ENCODE data around the gene KRT85. TPM values are rescaled to one million over a fixed set of nuclear protein-coding genes. Genes with fewer than 3 reads are reported as not detected.

The KRT85 gene
- total and polyA plus RNA-seq, 8 donors, result not detected

DNA sequence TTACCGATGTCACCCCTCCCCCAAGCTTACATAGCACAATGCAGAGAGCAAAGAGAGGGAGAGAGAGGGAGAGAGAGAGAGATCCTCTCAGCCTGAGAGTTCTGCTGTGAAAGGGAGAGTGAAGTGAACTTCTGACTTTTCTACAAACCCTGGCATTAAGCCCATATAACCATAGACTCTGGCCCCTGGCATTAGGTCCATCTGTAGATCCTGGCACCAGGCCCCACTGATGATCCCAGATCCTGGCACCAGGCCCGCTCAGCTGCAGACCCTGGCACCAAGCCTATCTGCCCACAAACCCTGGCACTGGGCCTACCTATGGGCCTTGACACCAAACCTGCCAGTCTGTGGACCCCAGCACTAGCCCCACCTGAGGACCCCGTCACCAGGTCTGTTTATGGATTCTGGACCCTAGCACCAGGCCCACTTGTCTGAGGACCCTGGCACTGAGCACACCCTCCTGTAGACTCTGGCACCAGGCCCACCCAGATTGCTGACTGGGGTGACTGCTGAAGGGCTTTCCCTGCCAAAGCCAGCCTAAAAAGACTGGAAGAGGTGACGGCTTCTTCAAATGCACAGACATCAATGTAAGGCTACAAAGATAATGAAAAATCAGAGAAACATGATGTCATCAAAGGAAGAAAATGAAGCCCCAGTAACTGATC, 31.6 kb downstream of the KRT85 start:
- Histone ChIP-seq H3K27ac (no peak overlapping the region), H3K27me3 (no peaks in the 10 kb centered on the region), H3K4me1 (no peaks in the 10 kb centered on the region), H3K9me3 (no peaks in the 10 kb centered on the region), H3K4me3 (no peak overlapping the region), H3K36me3 (no peaks in the 10 kb centered on the region)
- intact Hi-C loops (cut with DNase I), result no loop called here
- DNase-seq (peak in 4 of 6 donors; percentile 62 to 76 (median 71)), ATAC-seq (peak; percentile 31 to 71 (median 52)), FAIRE-seq (no peak)
- TF ChIP-seq, protein P1, sequence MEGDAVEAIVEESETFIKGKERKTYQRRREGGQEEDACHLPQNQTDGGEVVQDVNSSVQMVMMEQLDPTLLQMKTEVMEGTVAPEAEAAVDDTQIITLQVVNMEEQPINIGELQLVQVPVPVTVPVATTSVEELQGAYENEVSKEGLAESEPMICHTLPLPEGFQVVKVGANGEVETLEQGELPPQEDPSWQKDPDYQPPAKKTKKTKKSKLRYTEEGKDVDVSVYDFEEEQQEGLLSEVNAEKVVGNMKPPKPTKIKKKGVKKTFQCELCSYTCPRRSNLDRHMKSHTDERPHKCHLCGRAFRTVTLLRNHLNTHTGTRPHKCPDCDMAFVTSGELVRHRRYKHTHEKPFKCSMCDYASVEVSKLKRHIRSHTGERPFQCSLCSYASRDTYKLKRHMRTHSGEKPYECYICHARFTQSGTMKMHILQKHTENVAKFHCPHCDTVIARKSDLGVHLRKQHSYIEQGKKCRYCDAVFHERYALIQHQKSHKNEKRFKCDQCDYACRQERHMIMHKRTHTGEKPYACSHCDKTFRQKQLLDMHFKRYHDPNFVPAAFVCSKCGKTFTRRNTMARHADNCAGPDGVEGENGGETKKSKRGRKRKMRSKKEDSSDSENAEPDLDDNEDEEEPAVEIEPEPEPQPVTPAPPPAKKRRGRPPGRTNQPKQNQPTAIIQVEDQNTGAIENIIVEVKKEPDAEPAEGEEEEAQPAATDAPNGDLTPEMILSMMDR (IDR thresholded peaks at IDR 0.05), result no peak
- WGBS, 2 donors, result 35 to 50% methylated on average over 4 of the region's 4 CpGs

DNA sequence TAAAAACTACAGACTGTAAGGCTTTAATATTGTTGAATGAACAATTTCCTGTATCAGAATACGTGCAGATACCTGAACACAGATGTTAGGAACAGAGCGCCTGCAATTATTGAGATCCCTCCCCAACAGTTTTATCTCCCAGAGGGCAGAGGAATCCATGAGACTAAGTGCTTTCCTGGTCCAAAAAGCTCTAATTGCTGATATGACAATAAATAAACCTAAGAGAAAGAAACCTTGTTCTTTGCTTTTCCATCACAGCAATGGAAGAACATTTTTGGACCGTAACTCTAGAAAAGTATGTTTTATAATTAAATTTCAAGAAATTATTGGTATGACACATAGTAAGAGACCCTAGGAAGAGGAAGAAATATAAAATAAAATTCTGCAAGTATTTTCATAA, 33.1 kb downstream of the KRT85 start:
- whole genome bisulfite sequencing, 2 donors, result 92 to 95% methylated on average over 3 of the region's 3 CpGs
- no peaks in the 10 kb centered on the region for H3K9me3 ChIP-seq
- ATAC-seq, result no peak
- H3K27ac ChIP-seq, result no peak overlapping the region
- no peak for DNase-seq
- no peak for FAIRE-seq
- TF ChIP-seq, protein P1 (IDR thresholded peaks at IDR 0.05), result no peak
- H3K4me3 ChIP-seq, result no peak overlapping the region
- no peaks in the 10 kb centered on the region for H3K36me3 ChIP-seq
- H3K4me1 ChIP-seq, result no peaks in the 10 kb centered on the region
- intact Hi-C loops (cut with DNase I), result no loop called here
- no peaks in the 10 kb centered on the region for H3K27me3 ChIP-seq

GRCh38 chr12:52333321-52333720, 34.0 kb downstream of the KRT85 start:
- Histone ChIP-seq H3K27me3 (no peaks in the 10 kb centered on the region), H3K4me3 (no peak overlapping the region), H3K27ac (no peak overlapping the region), H3K36me3 (no peaks in the 10 kb centered on the region), H3K4me1 (no peaks in the 10 kb centered on the region), H3K9me3 (no peaks in the 10 kb centered on the region)
- TF ChIP-seq, protein P1 (IDR thresholded peaks at IDR 0.05), result no peak
- no peak for FAIRE-seq
- DNase-seq, result no peak
- WGBS, 2 donors, result 48 to 60% methylated on average over 3 of the region's 3 CpGs
- intact Hi-C loops (cut with DNase I), result no loop called here
- no peak for ATAC-seq

DNA sequence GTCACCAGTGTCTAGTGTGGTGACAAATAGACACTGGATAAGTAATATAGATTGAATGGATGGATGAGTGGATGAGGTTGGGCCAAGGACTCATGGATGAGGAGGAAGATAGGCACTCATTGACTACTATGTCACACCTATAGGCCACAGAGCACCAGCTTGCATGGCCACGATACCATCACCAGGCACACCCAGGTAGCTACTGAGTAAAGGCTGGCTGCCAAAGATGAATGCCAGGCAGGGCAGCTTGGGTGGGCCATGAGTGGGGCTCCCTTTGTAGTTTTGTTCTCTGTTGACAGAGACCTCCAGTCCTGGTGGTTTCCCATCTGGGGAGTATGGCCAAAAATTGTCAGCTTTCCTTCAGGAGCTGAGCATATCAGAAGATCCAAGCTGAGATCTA, 34.9 kb downstream of the KRT85 start:
- intact Hi-C loops (cut with DNase I), result no loop called here
- no peak for DNase-seq
- H3K4me1 ChIP-seq, result peaks cover 0 to 2% (median 0%) of the 10 kb centered on the region in 3 donors
- no peak overlapping the region for H3K27ac ChIP-seq
- WGBS, 2 donors, result 98 to 100% methylated on average over 1 of the region's 1 CpG
- TF ChIP-seq, protein P1 (IDR thresholded peaks at IDR 0.05), result no peak
- H3K36me3 ChIP-seq, result no peaks in the 10 kb centered on the region
- FAIRE-seq, result no peak
- H3K27me3 ChIP-seq, result no peaks in the 10 kb centered on the region
- H3K4me3 ChIP-seq, result no peak overlapping the region
- no peak for ATAC-seq
- no peaks in the 10 kb centered on the region for H3K9me3 ChIP-seq

- ATAC-seq (no peak), FAIRE-seq (no peak)
Observed at GRCh38 chr12:52331833-52332232, 35.4 kb downstream of the KRT85 start.

More at GRCh38 chr12:52331833-52332232, 35.4 kb downstream of the KRT85 start:
- WGBS, 2 donors, result 75 to 76% methylated on average over 3 of the region's 3 CpGs
- no peak for DNase-seq
- H3K4me3 ChIP-seq, result no peak overlapping the region
- intact Hi-C loops (cut with DNase I), result no loop called here
- H3K9me3 ChIP-seq, result no peaks in the 10 kb centered on the region
- H3K27ac ChIP-seq, result no peak overlapping the region
- TF ChIP-seq, protein P1 (IDR thresholded peaks at IDR 0.05), result no peak
- peaks cover 0 to 2% (median 0%) of the 10 kb centered on the region in 3 donors for H3K4me1 ChIP-seq
- H3K36me3 ChIP-seq, result no peaks in the 10 kb centered on the region
- H3K27me3 ChIP-seq, result no peaks in the 10 kb centered on the region

All from pancreas (tissue), 10 donors.